CD4-positive, alpha-beta T cell treated with Interleukin-10 for 1 hour (primary cell): ENCODE results near the gene PLAC8.

Experiments used
- DNase-seq: peaks from one replicate; pipeline ENCODE4 v3.0.0-alpha.2; 2020

The PLAC8 gene

DNA sequence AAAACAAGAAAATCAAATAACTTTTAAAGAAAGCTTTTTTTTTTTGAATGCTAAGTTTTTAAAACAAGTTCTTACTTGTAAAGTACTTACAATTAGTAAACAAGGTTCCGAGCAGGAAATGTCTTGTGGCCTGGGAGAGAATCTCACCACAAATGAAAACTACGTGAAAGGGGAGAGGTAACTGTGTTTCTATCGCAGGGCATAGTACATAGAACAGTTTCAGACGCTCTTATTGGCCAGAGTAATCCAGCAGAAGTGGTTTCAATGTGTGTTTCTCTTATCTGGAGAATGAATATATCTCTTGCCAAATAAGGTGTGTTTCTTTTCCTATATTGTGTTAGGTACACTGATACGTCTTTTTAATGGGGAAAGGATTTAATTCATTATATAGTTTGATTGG is at the start of gene PLAC8:
Gene PLAC8 (minus strand): TSS at position 154 of the 400 bp plus-strand sequence. CDS start 6,808 bp downstream, outside the sequence.
- peak; percentile 80 for DNase-seq

DNA sequence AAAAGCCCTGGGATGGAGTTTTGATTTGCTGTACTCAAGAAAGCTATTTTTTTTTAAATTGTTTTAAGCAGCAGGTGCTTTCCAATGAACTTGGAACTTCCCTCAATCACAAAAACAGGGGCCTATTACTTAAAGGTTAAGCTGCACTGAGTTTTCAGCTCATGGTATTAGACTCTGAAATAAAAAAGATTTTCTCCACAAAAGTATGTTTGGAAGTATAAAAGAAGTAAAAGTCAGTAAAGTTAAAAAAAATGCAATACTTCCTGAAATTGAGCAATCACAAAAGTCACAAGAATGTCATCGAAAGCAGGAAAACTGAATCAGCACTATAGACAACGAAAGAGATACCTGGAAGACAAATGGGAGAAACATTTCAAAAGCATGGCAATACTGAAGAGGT is 38.9 kb upstream of the PLAC8 start:
- DNase-seq: no peak

DNA sequence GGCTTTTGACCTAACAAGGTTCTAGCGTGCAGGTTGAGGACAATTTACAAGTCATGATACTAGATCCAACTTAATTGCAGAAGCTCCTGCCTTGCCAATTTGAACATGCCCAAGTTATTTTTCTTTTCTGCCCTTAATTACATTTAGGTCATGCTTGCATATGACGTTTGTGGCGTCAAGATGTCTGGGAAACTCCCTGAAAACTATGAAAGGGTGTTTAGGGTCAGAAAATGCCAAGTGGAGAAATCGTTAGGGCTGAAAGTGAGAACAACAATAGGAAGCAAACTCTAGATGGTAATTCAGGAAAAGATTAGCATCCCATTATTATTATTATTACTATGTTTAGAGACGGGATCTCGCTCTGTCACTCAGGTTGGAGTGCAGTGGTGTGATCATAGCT is 38.2 kb upstream of the PLAC8 start:
- DNase-seq: no peak

GRCh38 chr4:83151651-83152050 is 37.1 kb upstream of the PLAC8 start:
- DNase-seq: no peak

DNA sequence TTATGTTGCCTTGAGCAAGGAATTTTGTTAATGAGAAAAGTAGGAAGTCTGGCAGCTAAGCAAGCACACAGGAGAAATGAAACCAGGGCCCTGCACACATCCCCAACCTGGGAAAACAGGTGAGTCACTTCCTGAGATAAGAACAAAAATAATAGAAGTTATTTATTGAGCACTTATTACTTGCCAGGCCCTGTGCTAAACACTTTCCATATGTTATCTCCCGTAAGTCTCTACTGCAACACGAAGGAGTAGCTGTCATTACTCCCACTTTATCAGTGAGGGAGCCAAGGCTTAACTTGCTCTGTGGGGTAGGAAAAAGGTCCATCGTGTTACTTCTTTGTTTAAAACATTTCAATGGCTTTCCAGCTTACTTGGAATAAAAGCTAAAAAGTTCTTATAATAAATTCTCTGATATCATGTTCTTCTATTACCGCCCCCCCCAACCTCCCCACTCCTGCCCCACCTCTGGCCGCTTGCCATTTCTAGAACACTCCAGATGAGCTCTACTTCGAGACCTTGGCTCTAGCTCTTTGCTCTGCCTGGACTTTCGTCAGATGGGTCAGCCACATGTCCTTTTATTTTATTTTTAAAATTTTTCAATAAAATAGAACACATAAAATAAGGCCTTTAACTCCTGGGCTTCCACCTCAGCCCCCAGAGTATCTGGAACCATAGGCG is 36.3 kb upstream of the PLAC8 start:
- DNase-seq: no peak

DNA sequence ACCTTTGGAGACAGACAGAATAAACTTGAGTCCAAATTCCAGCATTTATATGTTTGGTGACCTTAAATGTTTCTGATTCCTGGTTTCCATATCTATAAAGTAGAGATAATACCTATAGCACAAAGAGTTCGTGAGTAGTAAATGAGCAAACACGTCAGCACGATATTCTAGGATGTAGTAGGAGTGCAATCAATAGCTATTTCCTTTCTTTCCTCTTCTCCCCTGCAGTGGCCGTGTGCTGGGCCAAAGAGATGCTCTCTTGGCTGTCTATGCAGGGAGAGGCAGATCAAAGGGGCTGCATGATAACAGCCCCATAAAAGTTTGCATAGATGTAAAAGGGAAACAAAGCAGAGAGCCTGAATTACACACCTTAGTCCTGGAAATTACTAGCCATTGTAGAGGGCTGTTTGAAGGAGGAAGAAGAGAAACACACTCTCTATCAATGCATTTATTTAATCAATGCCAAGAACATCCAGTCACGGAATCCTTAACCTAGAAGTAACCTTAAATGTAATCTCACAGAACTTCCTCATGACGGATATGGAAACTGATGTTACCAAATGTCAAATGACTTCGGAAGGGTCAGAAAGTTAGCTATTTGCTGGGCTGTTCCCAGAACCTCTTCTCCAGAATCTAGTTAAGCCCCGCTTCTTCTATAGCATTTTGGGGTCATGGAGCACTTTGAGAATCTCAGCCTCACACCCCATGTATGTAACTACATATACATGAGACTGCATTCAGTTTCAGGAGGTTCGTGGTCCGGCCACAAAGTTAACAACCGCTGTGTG is 35.5 kb upstream of the PLAC8 start:
- no peak for DNase-seq

DNA sequence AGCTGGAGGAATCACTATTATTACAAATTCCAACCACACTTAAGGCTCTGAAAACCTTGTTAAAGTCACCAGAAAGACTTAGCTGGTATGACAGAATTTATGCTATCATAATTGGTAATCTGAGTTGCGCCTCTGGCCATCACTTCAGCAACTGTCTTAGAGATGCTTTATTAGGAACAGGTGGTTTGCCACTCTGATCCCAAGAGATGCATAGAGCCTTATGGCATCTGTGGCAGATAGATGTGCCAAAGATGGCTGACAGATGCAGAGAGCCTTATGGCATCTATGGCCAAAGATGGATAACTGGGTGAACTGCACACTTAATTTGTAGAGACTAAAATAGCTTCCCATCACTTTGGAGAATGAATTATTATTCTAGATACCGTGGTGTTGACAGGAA is 32.3 kb upstream of the PLAC8 start:
- no peak for DNase-seq

- DNase-seq: peak; percentile 45
These were observed 31.2 kb upstream of the PLAC8 start for GRCh38 chr4:83145776-83146175.

DNA sequence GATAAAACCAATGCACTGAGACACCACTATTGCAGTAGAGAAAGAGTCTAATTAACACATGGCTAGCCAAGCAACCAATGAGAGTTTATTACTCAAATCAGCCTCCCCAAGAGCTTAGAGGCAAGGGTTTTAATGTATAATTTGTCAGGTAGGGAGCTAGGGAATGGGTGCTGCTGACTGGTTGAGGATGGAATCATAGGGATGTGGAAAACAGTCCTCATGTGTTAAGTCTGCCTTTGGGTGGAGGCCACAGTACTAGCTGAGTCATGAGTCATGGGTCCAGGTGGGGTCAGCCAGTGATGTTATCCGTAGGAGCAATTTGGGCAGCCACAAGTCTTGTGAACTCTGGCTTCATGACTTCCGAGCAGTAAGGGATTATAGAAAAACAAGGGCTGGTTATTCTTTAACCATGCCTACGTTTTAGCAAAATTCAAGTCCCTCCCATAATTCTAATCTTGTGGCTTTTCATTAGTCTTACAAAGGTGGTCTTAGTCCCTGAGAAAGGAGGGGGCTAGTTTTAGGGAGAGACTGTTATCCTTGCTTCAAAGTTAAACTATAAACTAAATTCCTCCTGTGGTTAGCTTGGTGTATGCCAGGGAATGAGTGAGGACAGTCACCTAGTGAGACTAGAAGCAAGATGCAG is 25.1 kb upstream of the PLAC8 start:
- DNase-seq: no peak

DNA sequence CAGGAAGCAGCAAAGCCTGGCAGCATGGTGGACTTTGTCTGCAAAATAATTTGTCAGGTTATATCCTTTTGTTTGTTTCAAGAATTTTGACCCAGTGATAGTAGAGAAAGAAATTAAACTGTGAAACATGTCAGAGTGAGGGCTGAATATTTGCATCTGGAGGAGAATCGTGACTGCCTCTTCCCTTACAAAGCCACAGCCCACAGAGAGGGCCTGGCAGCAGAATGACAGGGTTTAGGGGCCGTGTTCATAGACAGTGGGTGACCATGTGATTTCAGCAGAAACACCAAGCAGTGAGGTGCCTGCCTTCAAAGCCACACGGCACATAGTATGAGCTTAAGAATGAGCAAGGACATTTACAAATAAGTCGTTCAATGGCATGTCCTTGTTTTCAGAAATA is 24.4 kb upstream of the PLAC8 start:
- peak; percentile 43 for DNase-seq

- DNase-seq: no peak
These were observed 17.5 kb upstream of the PLAC8 start for GRCh38 chr4:83132065-83132464.

GRCh38 chr4:83129264-83129663 is 14.7 kb upstream of the PLAC8 start:
- DNase-seq: no peak

GRCh38 chr4:83128240-83128929 is 13.9 kb upstream of the PLAC8 start:
- no peak for DNase-seq

DNA sequence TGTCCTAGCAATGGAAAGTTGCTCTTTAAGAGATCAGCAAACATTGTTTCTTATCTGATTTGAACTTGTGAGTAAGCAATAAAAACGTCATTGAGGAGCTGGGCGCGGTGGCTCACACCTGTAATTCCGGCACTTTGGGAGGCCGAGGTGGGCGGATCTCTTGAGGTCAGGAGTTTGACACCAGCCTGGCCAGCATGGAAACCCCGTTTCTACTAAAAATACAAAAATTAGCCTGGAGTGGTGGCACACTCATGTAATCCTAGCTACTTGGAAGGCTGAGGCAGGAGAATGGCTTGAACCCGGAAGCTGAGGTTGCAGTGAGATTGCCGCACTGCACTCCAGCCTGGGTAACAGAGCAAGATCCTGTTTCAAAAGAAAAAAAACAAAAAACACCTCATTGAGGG is 11.2 kb upstream of the PLAC8 start:
- DNase-seq: peak; percentile 63

DNA sequence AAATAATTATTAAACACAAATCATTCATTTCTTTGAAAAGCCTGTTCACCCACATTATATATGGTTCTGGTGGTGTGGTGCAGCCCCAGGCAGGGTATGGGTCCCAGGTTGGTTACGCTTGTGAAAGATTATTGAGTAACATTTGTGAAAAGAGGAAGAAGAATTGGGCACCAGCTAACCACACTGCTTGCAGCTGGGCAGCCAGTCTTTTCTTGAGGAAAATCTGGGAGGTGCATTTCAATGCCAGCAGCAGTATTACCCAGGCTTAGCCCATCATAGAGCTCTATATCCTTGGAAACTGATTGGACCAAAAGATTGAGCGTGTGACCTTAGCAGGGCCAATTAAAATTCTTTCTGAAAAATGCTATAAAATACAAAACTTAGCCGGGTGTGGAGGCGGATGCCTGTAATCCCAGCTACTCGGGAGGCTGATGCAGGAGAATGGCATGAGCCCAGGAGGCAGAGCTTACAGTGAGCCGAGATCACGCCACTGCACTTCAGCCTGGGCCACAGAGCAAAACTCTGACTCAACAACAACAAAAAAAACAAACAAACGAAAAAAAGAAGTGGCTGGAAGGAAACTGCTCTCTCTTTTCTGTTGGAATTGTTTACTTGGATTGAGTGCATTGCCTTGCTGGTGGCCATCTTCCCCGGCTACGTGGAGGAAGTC is 9.7 kb upstream of the PLAC8 start:
- DNase-seq: no peak

DNA sequence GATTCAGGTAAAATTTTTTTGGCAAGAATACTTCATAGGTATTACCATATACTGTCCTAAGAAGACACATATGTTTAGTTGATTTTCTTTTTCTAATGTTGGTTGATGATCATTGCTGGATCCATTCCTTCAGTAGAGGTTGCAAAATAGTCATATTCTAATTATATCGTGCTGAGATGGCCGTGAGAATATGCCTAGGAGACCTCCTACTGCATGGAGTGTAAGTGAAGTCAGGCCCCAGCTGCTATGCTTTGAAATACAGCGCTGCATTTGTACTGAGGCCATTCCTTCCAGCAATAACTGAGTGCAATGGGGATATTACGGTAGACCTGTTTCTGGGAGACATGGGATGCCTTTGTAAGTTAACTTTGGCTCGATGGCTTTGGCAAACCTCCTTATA is 6.7 kb upstream of the PLAC8 start:
- no peak for DNase-seq

DNA sequence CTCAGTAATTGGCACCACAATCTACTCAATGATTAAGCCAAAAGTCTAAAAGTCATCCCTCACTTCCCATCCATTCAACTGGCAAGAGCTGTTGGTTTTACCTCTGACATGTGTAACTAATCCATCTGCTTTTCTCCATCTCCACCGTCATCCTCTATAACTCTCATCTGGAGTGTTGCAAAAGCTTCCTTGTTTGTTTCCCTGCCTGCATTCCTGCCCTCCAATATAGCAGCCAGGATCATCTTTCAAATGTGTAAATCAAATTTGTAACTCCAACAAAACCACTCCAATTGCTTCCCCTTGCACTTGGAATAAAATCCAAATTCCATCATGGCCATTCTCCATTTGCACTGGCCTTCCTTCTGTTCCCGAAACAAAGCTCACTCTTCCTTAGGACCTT is 4.3 kb upstream of the PLAC8 start:
- DNase-seq: no peak

DNA sequence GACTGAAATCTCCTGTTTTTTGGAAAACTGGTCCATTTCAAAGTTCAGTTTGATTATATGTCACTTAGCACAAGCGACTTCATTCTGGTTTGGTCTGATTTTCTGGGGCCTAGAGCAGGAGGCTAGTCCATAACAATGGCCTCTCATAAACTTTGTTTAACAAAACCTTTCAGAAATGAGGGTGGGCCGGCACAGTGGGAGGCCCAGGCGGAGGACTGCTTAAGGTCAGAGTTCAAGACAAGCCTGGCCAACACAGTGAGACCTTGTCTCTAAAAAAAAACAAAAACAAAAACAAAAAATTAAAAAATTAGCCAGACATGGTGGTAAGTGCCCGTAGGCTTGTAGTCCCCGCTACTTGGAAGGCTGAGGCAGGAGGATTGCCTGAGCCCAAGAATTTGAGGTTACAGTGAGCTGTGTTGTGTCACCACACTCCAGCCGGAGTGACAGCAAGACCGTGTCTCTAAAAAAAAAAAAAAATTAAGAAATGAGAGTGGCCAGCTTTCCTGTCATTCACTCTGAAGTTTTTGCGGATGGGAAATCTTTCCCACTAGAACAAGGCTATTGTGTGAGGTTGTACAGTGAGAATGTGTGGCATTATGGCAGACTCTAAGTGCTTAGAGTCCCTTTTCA is 1.2 kb upstream of the PLAC8 start:
- no peak for DNase-seq

- no peak for DNase-seq
These were observed 471 bp upstream of the PLAC8 start for GRCh38 chr4:83115000-83115399.

DNA sequence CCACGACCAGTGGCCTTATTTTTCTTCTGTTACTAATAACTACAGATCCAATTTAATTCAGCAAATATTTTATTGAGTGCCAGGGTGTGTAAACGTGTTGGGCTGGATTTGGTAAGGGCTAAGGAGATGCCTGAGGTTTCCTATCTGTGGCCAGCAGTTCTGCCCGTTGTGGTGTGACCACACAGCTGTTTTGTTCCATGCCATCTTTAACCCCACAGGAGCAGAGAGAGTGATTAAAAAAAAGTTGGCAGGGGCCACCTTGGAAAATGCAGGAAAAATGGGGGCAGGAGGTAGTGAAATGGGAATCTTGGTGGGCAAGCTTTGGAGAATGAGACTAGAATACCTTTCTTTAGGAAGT is 1.1 kb downstream of the PLAC8 start:
- DNase-seq: no peak

DNA sequence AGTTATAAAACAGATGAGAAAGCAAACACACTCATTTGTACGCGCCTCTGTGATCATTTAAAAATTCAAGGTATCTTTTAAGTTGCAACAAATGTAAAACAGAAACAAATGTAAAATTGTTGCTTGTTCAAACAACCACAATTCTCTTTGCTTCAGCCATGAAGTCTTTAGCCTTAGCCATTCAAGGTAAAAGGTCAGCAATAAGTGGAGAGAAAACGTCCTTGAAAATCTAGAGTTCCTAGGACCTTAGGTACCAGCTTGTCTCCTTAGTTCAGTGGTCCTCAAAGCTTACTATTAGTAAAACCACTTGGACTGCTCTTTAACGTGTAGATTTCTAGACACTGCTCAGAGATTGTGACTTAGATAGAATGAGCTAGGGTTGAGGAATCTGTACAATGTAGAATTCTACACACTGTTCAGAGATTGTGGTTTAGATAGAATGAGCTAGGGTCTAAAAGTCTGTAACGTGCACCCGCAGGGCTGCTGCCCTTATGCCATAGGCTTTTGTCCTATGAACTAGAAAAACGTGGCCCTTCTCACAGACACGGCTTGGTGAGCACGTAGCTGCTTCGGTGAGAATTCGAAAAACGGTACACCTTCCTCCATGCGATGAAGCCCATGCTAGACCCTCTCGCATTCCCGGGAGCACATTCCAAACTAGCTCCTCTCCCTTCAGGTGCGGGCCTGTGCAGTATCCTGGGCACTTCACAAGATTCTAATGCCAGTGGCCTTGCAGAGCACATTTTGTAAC is 1.7 kb downstream of the PLAC8 start:
- DNase-seq: peak; percentile 36

- no peak for DNase-seq
These were observed 2.3 kb downstream of the PLAC8 start for GRCh38 chr4:83112231-83112630.
